ENCODE results near the gene SEMA6A.
A peak's percentile ranks its signal among the peaks of the same experiment; 100 is the strongest.

SEMA6A gene

DNA sequence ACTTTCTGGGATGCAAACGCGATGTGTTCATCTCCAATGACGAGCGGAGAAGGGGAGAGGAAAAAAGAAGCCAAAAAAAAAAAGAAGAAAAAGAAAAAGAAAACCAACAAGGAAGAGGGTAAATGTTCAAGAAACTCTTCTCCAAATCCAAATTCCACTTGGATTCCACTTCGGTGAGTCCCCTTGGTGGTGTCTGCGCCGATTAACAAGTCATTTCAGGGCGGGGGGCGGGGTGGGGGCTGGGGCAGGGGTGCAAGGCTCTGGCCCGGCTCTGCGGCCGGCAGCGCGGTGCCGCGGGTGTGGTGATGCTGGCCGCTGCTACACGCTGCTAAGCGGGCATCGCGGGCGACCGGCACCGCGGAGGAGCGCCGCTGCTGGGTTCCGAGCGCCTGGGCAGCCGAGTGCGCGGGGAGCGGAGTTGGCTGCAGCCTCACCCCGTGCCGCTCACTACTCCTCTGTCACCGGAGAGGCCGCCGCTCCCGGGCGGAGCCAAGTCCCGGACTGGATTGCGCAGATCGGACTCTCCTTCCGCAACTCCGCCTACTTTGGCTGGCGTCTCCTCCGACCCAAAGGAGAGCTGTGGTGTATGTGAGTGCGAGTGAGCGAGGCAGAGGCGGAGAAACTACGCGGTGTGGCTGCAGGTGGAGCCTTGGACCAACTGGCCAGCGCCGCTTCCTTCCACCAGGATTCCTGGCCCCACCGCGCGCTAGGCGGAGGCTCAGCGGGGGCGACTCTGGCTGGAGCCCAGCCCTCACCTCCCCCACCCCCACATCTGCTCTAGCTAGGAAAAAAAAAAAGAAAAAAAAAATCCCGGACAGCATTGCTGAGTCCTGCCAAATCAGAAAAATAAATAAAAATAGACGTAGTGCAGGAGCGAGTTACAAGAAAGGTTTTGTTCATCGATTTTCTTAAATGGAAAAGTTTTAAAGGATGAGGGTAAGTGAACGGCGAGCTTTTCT is at the start of gene SEMA6A:
TSS of gene SEMA6A (minus strand) at position 457 of the 959 bp plus-strand sequence. CDS start 69,879 bp downstream, outside the sequence.
- peak within 1 kb of the TSS; percentile 68 for H3K4me3 ChIP-seq (ENCODE audit: low read depth, low read length)
- peak; percentile 89 for DNase-seq (ENCODE audit: low read depth)

DNA sequence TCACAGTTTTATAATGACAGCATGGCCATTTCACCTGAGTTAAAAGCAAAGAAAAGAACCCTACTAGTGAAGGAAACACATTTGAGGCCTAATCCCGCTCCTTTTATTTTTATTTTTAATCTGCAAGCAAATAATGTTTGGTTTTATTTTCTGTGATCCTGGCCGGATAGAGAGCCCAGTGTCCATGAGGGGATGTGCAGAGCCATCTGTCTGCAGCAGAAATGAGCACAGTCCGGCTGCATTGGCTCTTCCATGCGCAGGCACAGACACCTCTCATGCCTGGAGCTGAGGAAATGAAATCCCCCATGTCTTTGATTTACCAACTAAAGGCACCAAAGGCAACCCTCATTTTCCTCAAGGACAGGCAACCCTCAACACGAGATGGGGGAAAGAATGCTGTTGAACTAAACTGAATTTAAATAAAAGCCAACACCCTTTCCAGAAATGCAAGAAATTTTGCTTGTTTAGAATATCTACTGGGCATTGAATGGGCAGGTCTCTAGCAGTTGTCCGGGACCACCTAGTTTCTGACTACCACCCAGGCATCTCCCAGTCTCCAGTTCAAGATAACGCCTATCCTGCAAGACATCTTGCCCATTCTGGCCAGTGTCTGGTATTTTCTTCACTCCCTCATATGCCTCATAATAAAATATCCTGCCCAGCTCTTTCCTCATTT is 47.9 kb upstream of the SEMA6A start:
- no peak for DNase-seq (ENCODE audit: low read depth)
- TF ChIP-seq, protein P1, sequence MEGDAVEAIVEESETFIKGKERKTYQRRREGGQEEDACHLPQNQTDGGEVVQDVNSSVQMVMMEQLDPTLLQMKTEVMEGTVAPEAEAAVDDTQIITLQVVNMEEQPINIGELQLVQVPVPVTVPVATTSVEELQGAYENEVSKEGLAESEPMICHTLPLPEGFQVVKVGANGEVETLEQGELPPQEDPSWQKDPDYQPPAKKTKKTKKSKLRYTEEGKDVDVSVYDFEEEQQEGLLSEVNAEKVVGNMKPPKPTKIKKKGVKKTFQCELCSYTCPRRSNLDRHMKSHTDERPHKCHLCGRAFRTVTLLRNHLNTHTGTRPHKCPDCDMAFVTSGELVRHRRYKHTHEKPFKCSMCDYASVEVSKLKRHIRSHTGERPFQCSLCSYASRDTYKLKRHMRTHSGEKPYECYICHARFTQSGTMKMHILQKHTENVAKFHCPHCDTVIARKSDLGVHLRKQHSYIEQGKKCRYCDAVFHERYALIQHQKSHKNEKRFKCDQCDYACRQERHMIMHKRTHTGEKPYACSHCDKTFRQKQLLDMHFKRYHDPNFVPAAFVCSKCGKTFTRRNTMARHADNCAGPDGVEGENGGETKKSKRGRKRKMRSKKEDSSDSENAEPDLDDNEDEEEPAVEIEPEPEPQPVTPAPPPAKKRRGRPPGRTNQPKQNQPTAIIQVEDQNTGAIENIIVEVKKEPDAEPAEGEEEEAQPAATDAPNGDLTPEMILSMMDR (conservative IDR thresholded peaks at IDR 0.05; ENCODE audit: low read depth, low read length) = no peak

More for the DNA sequence above, at the start of gene SEMA6A:
- TF ChIP-seq, protein P1 (conservative IDR thresholded peaks at IDR 0.05; ENCODE audit: low read depth, low read length) = no peak

DNA sequence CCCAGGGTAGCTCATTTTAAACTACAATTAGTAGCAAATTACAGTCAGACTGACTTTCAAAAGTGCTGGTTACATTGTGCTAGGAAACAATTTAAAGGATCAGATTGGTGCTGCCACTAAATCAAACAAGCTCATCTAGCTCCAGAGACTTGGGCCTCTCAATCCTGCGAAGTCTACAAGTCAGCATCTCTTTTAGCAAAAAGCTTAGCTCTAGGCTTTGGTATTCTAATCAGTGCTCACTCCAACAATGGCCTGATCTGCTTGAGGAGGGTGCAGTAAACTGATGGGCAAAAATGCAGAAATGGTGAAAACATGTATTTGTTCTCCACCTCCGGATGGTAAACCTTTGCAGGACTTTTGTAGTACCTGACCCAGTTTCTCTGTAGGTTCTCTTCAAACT is 47.0 kb upstream of the SEMA6A start:
- TF ChIP-seq, protein P1 (conservative IDR thresholded peaks at IDR 0.05; ENCODE audit: low read depth, low read length) = no peak
- H3K4me3 ChIP-seq (ENCODE audit: low read depth, low read length) = no peak overlapping the region
- DNase-seq (ENCODE audit: low read depth) = no peak

More for the DNA sequence above, 47.9 kb upstream of the SEMA6A start:
- H3K4me3 ChIP-seq (ENCODE audit: low read depth, low read length) = no peak overlapping the region

- no peak overlapping the region for H3K4me3 ChIP-seq (ENCODE audit: low read depth, low read length)
- peak; percentile 1 for DNase-seq (ENCODE audit: low read depth)
- TF ChIP-seq, protein P1 (conservative IDR thresholded peaks at IDR 0.05; ENCODE audit: low read depth, low read length) = no peak
Measured at GRCh38 chr5:116616876-116617275, 42.3 kb upstream of the SEMA6A start.

- TF ChIP-seq, protein P1 (conservative IDR thresholded peaks at IDR 0.05; ENCODE audit: low read depth, low read length) = no peak
- DNase-seq (ENCODE audit: low read depth) = no peak
- no peak overlapping the region for H3K4me3 ChIP-seq (ENCODE audit: low read depth, low read length)
Measured at GRCh38 chr5:116614603-116614920, 39.9 kb upstream of the SEMA6A start.

DNA sequence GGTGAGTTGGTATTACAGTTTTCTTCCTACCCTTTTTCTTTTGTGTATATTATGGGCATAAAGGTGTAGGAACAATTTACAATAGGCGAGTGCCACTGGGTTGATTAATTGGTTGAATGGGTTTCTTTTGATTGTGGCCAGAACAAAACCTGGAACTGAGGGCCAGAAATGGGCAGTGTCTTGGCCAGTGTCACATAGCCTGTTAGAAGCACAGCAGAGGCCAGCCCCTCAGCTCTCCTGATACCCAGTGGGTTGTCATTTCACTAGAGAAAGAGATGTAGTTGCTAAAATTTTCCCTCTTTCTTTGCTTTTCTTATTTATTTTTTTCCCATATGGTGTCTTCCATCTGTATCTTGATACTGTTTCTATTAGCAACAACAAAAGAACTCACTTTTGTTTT is 38.8 kb upstream of the SEMA6A start:
- DNase-seq (ENCODE audit: low read depth) = no peak
- TF ChIP-seq, protein P1 (conservative IDR thresholded peaks at IDR 0.05; ENCODE audit: low read depth, low read length) = no peak
- H3K4me3 ChIP-seq (ENCODE audit: low read depth, low read length) = no peak overlapping the region

Data from choroid plexus epithelial cell (primary cell).